ENCODE data around the gene INSRR.

Gene INSRR

DNA sequence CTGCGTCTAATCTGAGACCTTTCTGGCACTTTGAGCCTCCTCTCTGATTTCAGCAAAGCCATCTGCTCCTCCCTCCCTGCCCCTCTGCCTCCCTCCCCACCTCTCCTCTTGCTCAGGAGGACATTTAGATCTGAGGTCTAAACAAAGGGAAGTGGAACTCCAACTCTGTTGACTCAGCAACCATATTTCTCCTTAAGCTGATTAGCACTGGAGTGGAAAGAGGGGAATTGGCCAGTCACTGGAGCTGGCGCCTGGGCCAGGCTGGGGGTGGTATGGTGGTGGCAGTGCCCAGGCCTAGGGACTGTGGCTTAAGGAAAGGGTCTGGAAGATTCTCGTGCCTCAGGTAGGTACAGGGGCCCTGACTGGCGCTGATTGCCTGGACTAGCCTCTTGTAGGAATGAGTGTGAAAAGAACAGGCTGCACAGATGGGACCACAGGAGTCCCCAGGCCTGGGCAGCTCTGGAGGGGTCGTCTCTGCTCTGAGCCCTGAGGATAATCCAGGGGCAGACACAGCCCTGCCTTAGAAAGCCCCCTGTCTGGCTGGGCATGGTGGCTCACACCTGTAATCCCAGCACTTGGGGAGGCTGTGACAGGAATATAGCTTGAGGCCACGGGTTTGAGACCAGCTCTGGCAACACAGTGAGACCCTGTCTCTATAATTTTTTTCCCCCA is 54.2 kb downstream of the INSRR start:
- no peak for DNase-seq (ENCODE audit: low spot score)

DNA sequence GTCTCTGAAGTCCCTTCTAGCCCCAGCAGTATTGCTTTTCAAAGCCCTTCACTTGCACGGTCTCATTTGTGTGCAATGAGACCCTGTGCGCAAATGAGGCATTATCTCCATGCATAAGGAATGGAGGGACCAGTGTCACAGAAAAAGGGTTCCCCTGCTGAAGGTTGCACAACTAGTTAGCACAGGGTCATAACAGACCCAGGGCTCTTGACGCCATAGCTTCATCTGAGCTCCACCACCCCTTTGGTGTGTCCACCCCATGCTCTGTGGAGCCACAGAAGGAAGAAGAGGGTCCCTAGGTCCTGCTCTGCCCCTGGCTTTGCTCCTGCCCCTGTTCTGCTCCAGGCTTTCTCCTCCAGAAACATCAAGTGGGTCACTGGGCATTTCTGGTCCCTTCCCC is 54.9 kb downstream of the INSRR start:
- DNase-seq (ENCODE audit: low spot score), result no peak

DNA sequence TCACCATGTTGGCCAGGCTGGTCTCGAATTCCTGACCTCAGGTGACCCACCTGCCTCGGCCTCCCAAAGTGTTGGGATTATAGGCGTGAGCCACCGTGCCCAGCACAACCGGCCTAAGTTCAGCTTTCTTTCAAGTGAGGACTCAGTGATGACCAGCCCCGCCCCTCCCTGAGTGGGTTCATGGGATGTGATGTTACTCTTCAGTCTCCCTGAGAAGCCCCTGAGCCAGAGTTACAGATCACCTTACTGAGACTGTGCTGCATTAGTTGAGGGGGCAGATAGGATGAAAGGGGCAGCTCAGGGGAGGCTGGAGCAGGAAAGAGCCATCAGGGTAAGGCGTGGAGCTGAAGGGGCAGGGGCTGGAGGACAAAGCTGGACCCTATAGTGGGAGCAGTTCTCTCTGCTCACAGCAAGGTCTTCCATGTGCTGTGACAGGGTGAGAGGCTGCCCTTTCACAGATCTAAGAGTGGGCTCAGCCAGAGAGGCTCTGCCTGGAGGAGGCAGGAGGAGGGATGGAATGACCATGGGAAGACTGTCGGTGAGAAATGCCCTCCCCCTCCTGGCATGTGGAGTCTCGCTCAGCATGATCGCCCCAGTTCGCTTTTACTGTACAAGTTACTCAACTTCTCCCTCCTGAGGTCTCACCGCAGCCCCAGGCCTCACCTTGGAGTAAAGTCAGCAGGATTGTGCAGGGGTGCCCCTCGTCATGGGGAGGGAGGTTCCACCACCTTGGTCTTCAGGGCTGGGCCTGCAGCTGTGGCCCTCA is 55.6 kb downstream of the INSRR start:
- DNase-seq (ENCODE audit: low spot score), result no peak

DNA sequence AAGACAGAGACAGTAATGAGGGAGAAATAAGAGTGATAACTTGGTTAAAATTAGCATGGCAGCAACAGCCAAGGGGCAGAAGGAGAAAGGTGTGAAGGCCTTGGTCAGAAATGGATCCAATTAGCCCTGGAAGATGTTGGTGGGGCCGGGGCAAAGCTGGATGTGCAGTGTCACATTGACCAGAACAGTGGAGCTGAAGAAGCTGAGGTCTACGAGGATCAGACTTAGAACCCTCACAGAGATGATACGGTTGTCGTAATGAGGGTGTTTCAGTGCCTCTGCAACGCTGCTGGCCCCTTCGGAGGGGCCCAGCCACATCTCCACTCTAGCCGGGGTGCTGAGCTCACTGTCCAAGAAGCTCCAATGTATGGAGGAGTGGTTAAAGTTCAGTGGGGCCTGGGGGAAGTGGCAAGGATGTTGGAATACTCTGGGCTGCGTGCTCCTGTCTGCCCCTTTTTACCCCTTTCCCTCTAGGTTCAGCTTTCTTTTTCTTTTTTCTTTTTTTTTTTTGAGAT is 56.4 kb downstream of the INSRR start:
- DNase-seq (ENCODE audit: low spot score), result no peak

DNA sequence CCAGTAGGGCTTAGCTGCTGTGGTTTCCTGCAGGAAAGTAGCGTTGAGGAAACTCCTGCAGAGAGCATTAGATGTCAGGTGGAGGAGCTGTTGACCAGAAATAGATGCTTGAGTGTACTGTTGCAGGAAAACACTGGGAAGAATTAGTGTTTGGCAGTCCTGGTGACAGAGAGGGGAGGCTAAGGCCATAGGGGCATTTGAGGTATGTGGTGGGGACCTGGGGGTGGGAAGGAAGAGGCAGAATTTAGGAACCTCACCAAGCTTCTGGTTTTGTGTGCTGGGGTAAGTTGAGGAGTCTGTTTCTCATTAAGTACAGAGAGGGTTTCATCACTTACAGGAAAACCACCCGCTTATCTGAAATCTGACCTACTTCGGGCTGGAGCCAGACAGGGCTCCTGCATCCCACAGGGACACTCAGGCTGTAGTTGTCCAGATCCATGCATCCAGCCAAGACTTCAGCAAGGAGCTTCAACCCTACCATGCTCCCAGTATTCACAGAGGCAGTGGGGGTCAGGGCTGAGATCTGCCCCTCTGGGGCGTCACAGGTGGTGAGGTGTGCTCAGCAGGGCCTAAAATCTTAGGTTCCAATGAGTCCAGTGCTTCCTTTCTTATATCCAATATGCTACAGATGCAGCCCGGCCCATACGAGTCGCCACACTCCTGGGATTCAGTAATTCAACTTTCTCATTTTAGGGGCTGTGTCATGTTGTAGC is 57.4 kb downstream of the INSRR start:
- no peak for DNase-seq (ENCODE audit: low spot score)

DNA sequence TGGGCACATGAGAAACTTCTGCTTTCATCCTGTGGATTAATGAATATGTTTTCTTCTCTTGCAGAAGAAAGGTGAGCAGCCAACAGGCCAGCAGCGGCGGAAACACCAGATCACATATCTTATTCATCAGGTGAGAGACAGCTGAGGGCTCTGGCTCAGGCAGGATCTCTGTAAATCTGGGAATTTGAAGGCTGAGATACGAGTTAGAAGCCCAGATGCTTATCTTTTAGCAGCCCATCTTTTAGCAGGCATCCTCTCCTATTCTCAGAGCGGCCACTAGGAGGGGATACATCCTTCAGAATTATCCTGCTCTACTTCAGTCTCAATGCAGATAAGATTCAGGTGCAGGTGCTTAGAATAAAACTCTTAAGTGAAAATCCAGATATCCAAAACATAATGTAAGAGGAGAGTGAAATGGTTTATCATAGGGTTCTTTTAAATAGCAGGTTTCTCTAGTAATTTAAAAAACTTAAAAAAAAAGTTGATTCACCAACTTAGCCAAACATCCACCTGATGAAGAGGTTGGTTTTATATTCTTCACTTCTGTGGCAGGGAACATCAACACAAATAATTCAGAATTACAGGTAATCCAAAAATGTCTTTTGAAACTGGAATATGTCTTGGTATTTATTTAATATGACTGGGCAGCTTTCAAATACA is 61.6 kb downstream of the INSRR start:
- DNase-seq (ENCODE audit: low spot score), result peak; percentile 72

DNA sequence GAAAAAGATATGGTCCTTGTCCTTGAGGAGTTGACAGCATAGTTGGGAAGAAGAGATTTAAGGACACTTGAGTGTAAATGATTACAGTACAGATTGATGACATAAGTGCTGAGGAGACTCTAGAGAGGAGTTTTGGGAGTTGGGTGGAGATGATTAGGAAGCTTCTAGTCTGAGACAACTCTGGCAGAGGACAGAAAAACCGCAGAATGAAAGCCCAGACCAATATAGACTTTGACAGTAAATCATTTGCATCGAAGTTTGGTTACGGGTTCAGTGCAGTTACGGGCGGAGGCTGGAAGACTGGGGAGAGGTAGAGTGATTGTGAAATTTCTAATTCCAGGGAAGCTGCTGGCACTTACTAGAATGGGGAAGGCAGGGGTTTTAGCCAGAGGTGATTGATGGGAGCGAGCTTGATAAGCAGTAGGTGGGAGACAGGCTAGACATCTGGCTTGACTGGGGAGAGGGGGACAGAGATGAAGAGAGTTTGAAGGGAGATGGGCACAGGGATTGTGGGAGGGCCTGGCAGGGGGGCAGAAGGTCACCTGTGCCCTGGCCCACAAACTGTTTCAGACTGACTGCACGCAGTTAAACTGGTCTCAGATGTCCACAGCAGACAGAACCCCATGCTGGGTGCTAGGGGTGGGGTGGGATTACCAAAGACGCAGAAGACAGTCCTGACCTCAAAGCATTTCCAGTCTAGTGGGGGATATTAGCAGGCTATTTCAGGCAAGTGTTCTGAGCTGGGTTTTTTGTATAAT is 62.4 kb downstream of the INSRR start:
- no peak for DNase-seq (ENCODE audit: low spot score)

DNA sequence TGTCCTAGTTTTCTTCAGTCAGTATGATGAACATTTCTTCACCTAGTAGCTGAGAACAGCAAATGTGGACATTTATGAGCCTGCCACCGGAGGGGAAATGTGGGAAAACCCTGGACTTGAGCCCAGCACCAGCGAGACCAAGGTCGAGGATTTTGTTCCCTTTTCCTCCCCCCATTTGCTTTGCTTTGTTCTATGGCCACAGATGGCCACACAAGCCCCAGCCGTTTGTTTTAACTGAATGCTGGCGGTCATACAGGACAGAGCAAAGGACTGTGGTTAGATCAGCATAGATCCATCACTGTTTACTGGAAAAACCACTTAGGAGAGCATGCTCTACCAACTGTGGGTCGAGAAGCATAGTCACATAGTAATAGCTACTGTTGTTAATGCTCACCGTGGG is 63.1 kb downstream of the INSRR start:
- no peak for DNase-seq (ENCODE audit: low spot score)

DNA sequence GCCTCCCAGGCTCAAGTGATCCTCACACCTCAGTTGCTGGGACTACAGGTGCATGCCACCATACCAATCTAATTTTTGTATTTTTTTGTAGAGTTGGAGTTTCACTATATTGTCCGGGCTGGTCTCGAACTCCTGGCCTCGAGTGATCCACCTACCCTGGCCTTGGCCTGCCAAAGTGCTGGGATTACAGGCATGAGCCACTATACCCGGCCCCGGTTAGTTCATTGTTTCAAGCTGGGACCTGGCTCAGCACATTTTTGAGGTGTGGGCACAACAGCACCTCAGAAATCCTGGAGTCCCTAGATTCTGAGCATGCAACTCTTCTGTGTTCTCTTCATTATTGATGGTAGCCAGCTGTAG is 63.6 kb downstream of the INSRR start:
- no peak for DNase-seq (ENCODE audit: low spot score)

DNA sequence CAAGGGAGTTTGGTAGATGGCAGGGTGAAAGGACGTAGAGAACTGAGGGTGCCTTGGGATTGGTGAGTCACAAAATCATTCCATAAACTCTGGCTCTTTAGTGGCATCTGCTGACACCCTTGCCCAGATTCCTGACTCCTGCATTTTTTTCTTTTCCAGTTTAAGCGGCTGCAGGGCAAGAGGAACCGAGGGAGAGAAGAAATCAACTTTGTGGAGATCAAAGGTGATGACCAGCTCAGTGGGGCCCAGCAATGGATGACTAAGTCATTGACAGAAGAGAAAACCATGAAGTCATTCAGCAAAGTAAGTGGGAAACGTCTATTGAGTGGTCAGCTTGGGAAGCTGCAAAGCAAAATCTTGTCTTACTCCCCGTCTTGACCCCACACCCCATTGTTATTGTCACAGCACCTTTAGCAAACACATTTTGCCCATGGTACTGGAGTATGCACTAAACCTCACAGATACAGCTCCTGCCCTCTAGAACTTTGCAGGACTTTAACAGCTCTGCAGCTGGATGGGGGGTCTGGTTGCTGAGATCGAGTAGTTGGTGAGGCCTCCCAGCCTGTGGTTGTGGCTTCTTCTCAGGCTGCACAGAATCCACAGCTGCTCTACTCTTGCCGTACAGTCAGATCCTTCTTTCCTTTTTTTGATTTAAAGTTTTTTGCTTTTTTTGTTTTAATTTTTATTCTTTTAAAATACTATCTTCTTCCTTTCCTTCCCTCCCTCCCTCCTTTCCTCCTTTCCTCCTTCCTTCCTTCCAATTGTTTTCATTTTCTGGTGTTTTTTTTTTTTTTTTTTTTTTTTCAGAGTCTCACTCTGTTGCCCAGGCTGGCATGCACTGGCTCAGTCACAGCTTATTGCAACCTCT is 64.2 kb downstream of the INSRR start:
- no peak for DNase-seq (ENCODE audit: low spot score)

All from iPS-NIHi11 (cell line).